Spinal cord (tissue), 10 donors: ENCODE data around the gene GRID2IP. TPM values are rescaled to one million over a fixed set of nuclear protein-coding genes. Genes with fewer than 3 reads are reported as not detected.

Experiments used
- DNase-seq, 6 donors: peaks; one replicate each; pipeline versions ENCODE4 v3.0.0 to v3.0.0-alpha.2; 2013 to 2015; ENCODE audit warnings: low spot score in 6 of 6, low read depth in 4 of 6
- H3K27ac ChIP-seq: one replicate; pipeline ENCODE4 v1.5.1; 2013; ENCODE audit warnings: low read depth, low read length, control low read depth
- H3K27me3 ChIP-seq: one replicate; pipeline ENCODE4 v1.6.1; 2013; ENCODE audit warnings: low read length; ENCODE audit not compliant: control insufficient read depth, insufficient read depth
- H3K36me3 ChIP-seq: one replicate; pipeline ENCODE4 v1.6.1; 2013; ENCODE audit warnings: low read length; ENCODE audit not compliant: control insufficient read depth, insufficient read depth
- H3K4me1 ChIP-seq: one replicate; pipeline ENCODE4 v1.6.1; 2013; ENCODE audit warnings: low read length; ENCODE audit not compliant: control insufficient read depth, insufficient read depth
- H3K4me3 ChIP-seq: one replicate; pipeline ENCODE4 v1.5.1; 2013; ENCODE audit warnings: low read depth, low read length, control low read depth
- H3K9me3 ChIP-seq: one replicate; pipeline ENCODE4 v1.6.1; 2013; ENCODE audit warnings: low read length; ENCODE audit not compliant: control insufficient read depth, insufficient read depth
- WGBS: methylation state at CpG from one replicate; pipeline ENCODE4 v1.1.5; 2013; ENCODE audit warnings: missing lambda C conversion rate; ENCODE audit not compliant: insufficient coverage; 5-methylcytosine and 5-hydroxymethylcytosine counted together
- polyA plus RNA-seq, 2 donors: library from polyadenylated mRNA; unstranded; fragments of 120-200 nt; gene quantifications; one replicate each; pipeline ENCODE4 v1.2.1, GENCODE V29; 2013; ENCODE audit not compliant: insufficient read length in 2 of 2
- total RNA-seq, 2 donors: library from RNA; depleted of rRNA in 1 of 2; stranded (reverse); fragments of 120-200 nt in 1 of 2; fragments of >200 nt in 1 of 2; gene quantifications; one replicate each; pipeline versions ENCODE4 v1.2.3 to v1.2.4, GENCODE V29; 2013 to 2014
- donor health status: healthy.

GRID2IP gene
- total and polyA plus RNA-seq, 4 donors, result 0.30 to 1.2 (median 0.38) TPM

GRCh38 chr7:6545398-6546126 is 5.7 kb downstream of the GRID2IP start:
- WGBS, result 80% methylated on average over 13 of the region's 22 CpGs
- Histone ChIP-seq H3K36me3 (no peaks in the 10 kb centered on the region), H3K27me3 (no peaks in the 10 kb centered on the region), H3K4me3 (no peak overlapping the region), H3K4me1 (no peaks in the 10 kb centered on the region), H3K9me3 (no peaks in the 10 kb centered on the region), H3K27ac (no peak overlapping the region)
- DNase-seq, result no peak

- no peak overlapping the region for H3K4me3 ChIP-seq
- H3K36me3 ChIP-seq, result no peaks in the 10 kb centered on the region
- no peaks in the 10 kb centered on the region for H3K4me1 ChIP-seq
- H3K27ac ChIP-seq, result no peak overlapping the region
- no peaks in the 10 kb centered on the region for H3K9me3 ChIP-seq
- H3K27me3 ChIP-seq, result peaks cover 2% of the 10 kb centered on the region
- DNase-seq, result no peak
- no CpG with 5 or more reads among the region's 1 CpG for WGBS
These were observed 8.9 kb downstream of the GRID2IP start for GRCh38 chr7:6542368-6542767.

DNA sequence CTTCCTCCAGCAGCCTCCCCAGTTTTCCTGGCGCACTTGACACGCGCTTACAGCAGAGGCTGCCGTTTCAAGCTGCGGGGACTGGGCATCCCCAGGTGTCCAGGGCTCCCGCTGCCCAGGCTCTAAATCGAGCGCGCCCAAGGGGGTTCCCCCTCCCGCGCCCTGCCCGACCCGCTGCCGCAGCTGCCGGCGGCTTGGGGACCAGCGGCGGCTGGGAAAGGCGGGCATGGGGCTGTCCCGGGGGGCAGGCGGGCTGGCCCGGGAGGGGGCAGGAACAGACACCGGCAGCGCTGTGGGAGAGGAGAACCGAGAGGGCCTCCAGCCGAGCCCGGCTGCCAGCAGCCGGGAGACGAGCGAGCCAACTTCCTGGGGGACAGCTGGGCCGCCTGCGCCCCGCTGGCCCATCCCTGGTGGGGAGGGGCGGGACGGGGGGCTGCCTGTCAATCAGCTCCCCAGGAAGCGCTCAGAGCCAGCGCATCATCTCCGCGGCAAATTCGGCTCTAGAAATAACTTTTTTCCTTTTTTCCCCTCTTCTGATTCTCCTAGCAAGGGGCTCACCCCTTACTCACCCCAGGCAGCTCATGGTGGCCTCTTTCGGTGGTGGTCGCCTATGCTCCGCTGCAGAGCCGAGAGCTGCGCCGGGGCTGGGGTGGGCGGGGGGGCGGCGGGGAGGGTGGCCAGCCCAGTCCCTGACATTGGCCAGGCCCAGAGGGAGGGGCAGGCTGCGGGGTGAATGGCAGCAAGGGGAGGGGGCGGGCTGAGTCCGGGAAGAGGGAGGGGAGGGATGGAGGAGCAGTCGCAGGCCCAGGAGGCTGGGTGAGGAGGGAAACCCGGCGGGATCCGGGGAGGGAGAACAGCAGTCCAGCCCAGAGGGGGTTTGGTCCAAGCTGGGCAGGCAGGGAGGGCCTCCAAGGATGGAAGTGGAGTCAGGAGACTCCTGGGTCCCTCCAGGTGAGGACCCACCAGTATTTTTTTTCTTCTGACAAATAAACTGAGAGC is 14.7 kb downstream of the GRID2IP start:
- no peak overlapping the region for H3K27ac ChIP-seq
- H3K9me3 ChIP-seq, result no peaks in the 10 kb centered on the region
- H3K27me3 ChIP-seq, result peaks cover 26% of the 10 kb centered on the region
- H3K36me3 ChIP-seq, result no peaks in the 10 kb centered on the region
- H3K4me1 ChIP-seq, result peaks cover 15% of the 10 kb centered on the region
- DNase-seq, result peak in 3 of 6 donors; percentile 19 to 79 (median 64)
- WGBS, result 1% methylated on average over 45 of the region's 56 CpGs
- H3K4me3 ChIP-seq, result peak overlapping the region; percentile 24

GRCh38 chr7:6533893-6534495 is 17.3 kb downstream of the GRID2IP start:
- WGBS, result 67% methylated on average over 9 of the region's 12 CpGs

DNA sequence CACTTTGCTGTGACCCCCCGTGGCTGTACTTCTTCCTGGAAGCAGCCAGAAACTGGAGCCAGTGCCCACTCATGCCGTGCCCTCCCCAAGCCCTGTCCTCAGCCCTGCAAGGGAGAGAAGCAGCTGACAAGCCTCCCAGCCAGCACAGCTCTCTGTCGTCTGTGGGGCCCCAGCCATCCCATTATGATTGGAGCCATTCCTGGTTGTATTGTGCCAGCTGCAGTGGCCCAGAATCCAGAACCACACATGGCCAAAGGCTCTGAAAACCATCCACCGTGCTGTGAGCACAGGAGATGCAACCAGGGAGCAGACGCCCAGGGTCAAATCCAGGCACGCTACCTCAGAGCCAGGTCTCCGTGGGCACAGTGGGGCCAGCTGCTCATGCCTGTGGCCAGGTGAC is 18.7 kb downstream of the GRID2IP start:
- Histone ChIP-seq H3K27me3 (peaks cover 55% of the 10 kb centered on the region), H3K4me3 (no peak overlapping the region), H3K36me3 (no peaks in the 10 kb centered on the region), H3K27ac (no peak overlapping the region), H3K9me3 (no peaks in the 10 kb centered on the region), H3K4me1 (peaks cover 26% of the 10 kb centered on the region)
- 52% methylated on average over 7 of the region's 7 CpGs for WGBS
- DNase-seq, result no peak

More at GRCh38 chr7:6533893-6534495, 17.3 kb downstream of the GRID2IP start:
- H3K4me1 ChIP-seq, result peaks cover 26% of the 10 kb centered on the region
- no peaks in the 10 kb centered on the region for H3K9me3 ChIP-seq
- no peak overlapping the region for H3K4me3 ChIP-seq
- H3K27me3 ChIP-seq, result peaks cover 50% of the 10 kb centered on the region
- DNase-seq, result no peak
- H3K27ac ChIP-seq, result no peak overlapping the region
- H3K36me3 ChIP-seq, result no peaks in the 10 kb centered on the region

- H3K4me1 ChIP-seq, result peaks cover 26% of the 10 kb centered on the region
- no peak overlapping the region for H3K27ac ChIP-seq
- 25% methylated on average over 18 of the region's 19 CpGs for WGBS
- no peaks in the 10 kb centered on the region for H3K36me3 ChIP-seq
- no peaks in the 10 kb centered on the region for H3K9me3 ChIP-seq
- peaks cover 62% of the 10 kb centered on the region for H3K27me3 ChIP-seq
- H3K4me3 ChIP-seq, result no peak overlapping the region
- no peak for DNase-seq
These were observed 19.6 kb downstream of the GRID2IP start for GRCh38 chr7:6531492-6532279.

- H3K36me3 ChIP-seq, result no peaks in the 10 kb centered on the region
- H3K9me3 ChIP-seq, result no peaks in the 10 kb centered on the region
- no peak overlapping the region for H3K4me3 ChIP-seq
- DNase-seq, result peak in 1 of 6 donors; percentile 33
- under 1% methylated on average over 73 of the region's 74 CpGs for WGBS
- H3K4me1 ChIP-seq, result peaks cover 26% of the 10 kb centered on the region
- H3K27me3 ChIP-seq, result peaks cover 61% of the 10 kb centered on the region
- H3K27ac ChIP-seq, result no peak overlapping the region
These were observed 20.4 kb downstream of the GRID2IP start for GRCh38 chr7:6530626-6531491.

DNA sequence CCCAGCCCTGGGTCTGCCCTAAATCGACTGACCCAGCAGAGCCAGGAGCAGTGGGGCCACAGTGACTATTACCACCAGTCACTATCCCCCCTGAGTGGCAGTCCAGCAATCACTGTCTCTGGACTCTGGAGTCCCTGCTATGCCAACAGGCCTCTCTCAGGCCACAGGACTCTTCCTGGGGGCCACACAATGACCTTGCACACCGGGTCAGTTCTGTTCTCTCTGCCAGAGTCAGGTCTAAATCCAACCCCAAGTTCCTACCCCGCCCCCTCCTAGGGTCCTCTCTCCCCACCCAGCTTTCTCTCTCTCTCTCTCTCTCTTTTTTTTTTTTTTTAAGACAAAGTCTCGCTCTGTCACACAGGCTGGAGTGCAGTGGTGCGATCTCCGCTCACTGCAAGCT is 21.6 kb downstream of the GRID2IP start:
- H3K4me3 ChIP-seq, result no peak overlapping the region
- no peak for DNase-seq
- H3K4me1 ChIP-seq, result peaks cover 23% of the 10 kb centered on the region
- no peak overlapping the region for H3K27ac ChIP-seq
- 60% methylated on average over 3 of the region's 6 CpGs for WGBS
- H3K36me3 ChIP-seq, result no peaks in the 10 kb centered on the region
- H3K27me3 ChIP-seq, result peaks cover 58% of the 10 kb centered on the region
- no peaks in the 10 kb centered on the region for H3K9me3 ChIP-seq
